Gastroesophageal sphincter (tissue), 3 donors: ENCODE measurements around the gene FGFRL1.

Experiments
- EP300 ChIP-seq: sonication (generic); formaldehyde crosslinking; IDR thresholded peaks from one replicate; pipeline ENCODE4 v1.6.1; 2017; ENCODE audit warnings: antibody characterized with exemption, mild to moderate bottlenecking
- POLR2A ChIP-seq, 2 donors: fragments of 450-650 bp; IDR thresholded peaks; one replicate each; pipeline ENCODE4 v1.6.1; 2017; ENCODE audit warnings: antibody characterized with exemption in 2 of 2, mild to moderate bottlenecking in 2 of 2, moderate library complexity in 1 of 2
- TF ChIP-seq, protein P1 (sequence below), 4 experiments: fragments of 200-600 bp in 2 of 4; fragments of 450-650 bp in 2 of 4; sonication (generic) in 1 of 4; IDR thresholded peaks; one replicate each; pipeline ENCODE4 v1.5.1; 2017 to 2019; ENCODE audit warnings: antibody characterized with exemption in 4 of 4, mild to moderate bottlenecking in 2 of 4, moderate library complexity in 2 of 4

DNA sequence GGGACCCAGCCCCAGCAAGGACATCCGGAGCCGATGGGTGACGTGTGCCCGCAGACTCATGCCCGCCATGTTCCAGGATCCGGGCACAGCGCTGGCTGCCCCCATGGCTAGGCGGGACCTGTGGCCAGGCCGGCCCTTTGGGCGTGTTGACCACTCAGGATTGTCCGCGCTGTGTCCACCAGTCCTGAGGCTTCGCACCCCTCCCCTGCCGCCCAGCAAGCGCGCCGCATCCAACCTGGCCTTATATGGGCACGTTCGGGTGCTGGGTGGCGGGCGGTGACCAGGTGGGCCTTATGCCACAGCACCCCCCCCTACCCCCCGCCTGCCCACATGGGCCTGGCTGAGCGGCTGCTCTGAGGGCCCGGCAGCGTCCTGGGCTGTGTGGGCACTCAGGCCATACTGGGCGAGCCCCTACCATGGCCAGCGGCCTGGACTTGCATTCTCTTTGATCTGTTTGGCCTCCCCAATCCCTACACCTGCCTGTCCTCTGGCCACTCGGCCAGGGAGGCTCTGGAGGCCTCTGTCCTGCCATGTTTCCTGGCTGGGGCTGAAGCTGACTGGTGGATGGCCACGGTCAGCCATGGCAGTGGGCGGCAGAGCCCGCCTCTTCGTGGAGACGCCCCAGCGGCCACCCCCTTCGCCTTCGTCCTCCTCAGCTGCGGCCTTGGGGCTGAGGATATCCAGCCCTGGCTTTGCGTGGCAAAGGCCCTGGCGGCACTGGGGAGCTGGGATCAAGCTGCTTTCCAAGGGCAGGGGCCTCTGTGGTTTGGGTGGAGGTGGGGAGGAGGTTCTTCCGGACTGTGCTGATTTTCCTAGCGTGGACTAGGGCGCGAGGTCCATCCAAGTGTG lies 2.0 kb downstream of the FGFRL1 start:
- TF ChIP-seq POLR2A (IDR thresholded peaks at IDR 0.05) (no peak), EP300 (no peak)
- TF ChIP-seq, protein P1, sequence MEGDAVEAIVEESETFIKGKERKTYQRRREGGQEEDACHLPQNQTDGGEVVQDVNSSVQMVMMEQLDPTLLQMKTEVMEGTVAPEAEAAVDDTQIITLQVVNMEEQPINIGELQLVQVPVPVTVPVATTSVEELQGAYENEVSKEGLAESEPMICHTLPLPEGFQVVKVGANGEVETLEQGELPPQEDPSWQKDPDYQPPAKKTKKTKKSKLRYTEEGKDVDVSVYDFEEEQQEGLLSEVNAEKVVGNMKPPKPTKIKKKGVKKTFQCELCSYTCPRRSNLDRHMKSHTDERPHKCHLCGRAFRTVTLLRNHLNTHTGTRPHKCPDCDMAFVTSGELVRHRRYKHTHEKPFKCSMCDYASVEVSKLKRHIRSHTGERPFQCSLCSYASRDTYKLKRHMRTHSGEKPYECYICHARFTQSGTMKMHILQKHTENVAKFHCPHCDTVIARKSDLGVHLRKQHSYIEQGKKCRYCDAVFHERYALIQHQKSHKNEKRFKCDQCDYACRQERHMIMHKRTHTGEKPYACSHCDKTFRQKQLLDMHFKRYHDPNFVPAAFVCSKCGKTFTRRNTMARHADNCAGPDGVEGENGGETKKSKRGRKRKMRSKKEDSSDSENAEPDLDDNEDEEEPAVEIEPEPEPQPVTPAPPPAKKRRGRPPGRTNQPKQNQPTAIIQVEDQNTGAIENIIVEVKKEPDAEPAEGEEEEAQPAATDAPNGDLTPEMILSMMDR (IDR thresholded peaks at IDR 0.05): no peak
